ENCODE measurements around the gene STK24. TPM values are rescaled to one million over a fixed set of nuclear protein-coding genes. Genes with fewer than 3 reads are reported as not detected.

Gene STK24
- total and polyA plus RNA-seq, 2 of the 8 experiments (the other 6 are each of a cell fraction or from before 2014, with no cell fraction given), result 62.8 to 143 TPM

DNA sequence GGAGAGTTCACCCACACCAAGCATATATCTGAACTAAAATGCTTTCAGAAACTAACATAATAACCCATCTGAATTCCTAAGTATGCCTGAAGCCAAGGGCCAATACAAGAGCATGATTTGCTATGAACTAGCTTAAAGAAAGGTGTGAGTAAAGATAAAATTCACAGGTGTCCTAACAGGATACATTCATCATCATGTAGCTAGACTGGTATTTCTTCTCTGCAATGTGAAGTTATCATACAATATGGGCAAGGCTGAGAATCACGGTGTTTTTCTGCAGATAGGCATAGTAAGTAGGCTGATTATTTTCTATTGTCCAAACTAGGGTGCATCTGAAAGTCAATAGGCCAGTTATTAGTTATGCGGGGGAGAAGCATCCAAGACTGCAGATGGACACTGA is 63.1 kb downstream of the STK24 start:
- H4K91ac ChIP-seq (replicated peaks; ENCODE audit: insufficient read length, low read length), result no peak overlapping the region
- CTCF ChIA-PET (ENCODE audit: partially characterized antibody), result interaction anchor here (1.5 kb wide), 1 partner anchor 47 kb away, joined by 4 read pairs; no protein-coding TSS in a partner anchor
- peaks cover 7% of the 10 kb centered on the region; the same call in 1 of the 2 replicates for H3K79me1 ChIP-seq (ENCODE audit: low read depth, low read length)
- TF ChIP-seq BRCA1 (IDR thresholded peaks at IDR 0.05; ENCODE audit: low read depth, low read length) (no peak), YY1 (IDR thresholded peaks at IDR 0.05; ENCODE audit: low read depth, low read length) (no peak), KDM1A (IDR thresholded peaks at IDR 0.05; ENCODE audit: borderline replicate concordance, low read length) (no peak), NANOG (IDR thresholded peaks at IDR 0.05; ENCODE audit: insufficient read depth, low read depth, low read length, poor library complexity, severe bottlenecking) (no peak), CBX8 (IDR thresholded peaks at IDR 0.05; ENCODE audit: borderline replicate concordance, low read depth, low read length) (no peak), EP300 (IDR thresholded peaks at IDR 0.05; ENCODE audit: borderline replicate concordance in 1 of 2, low read depth in 2 of 2, low read length in 2 of 2) (no peak), CREB1 (IDR thresholded peaks at IDR 0.05) (no peak), MAFK (IDR thresholded peaks at IDR 0.05; ENCODE audit: low read depth, low read length) (no peak), EGR1 (IDR thresholded peaks at IDR 0.05; ENCODE audit: borderline replicate concordance, low read depth, low read length) (no peak), SIRT6 (IDR thresholded peaks at IDR 0.05; ENCODE audit: low read length) (no peak), POLR2A (IDR thresholded peaks at IDR 0.05; ENCODE audit: control extremely low read depth in 1 of 2, low read depth in 2 of 2, low read length in 2 of 2) (no peak), GTF2F1 (IDR thresholded peaks at IDR 0.05; ENCODE audit: borderline replicate concordance, low read depth, low read length) (no peak), E2F6 (IDR thresholded peaks at IDR 0.05) (no peak), JUN (IDR thresholded peaks at IDR 0.05; ENCODE audit: low read depth, low read length) (no peak)

More for the DNA sequence above, 63.1 kb downstream of the STK24 start:
- peaks cover 3 to 11% of the 10 kb centered on the region in 2 experiments for H4K20me1 ChIP-seq (replicated peaks in 1 of 2; ENCODE audit: control insufficient read depth in 1 of 2, insufficient read depth in 2 of 2, low read length in 2 of 2)
- H3K4me1 ChIP-seq (replicated peaks in 1 of 4; ENCODE audit: control insufficient read depth in 3 of 4, insufficient read depth in 4 of 4, low read length in 3 of 4), result peaks cover 0 to 3% (median 1%) of the 10 kb centered on the region in 4 experiments; a peak in 1 of 7 replicates
- no peak overlapping the region for H3K27ac ChIP-seq (ENCODE audit: low read depth, low read length)
- no peak overlapping the region for H3K56ac ChIP-seq (replicated peaks; ENCODE audit: insufficient read length, low read depth, low read length)
- no peaks in the 10 kb centered on the region for H3K27me3 ChIP-seq (replicated peaks in 1 of 4; ENCODE audit: control insufficient read depth in 3 of 4, extremely low read depth in 1 of 4, insufficient read depth in 3 of 4, low read length in 3 of 4)
- H3K18ac ChIP-seq (ENCODE audit: extremely low read depth, low read length), result no peak overlapping the region
- no peak overlapping the region for H4K8ac ChIP-seq (ENCODE audit: extremely low read depth, insufficient read depth, low read length)
- H2BK120ac ChIP-seq (replicated peaks; ENCODE audit: low read depth, low read length), result no peak overlapping the region
- no peak overlapping the region for H3K4ac ChIP-seq (replicated peaks; ENCODE audit: insufficient read length, low read depth, low read length)
- no peak overlapping the region for H2AFZ ChIP-seq (ENCODE audit: low read length)
- no peak overlapping the region for H2BK12ac ChIP-seq (ENCODE audit: low read depth, low read length)
- 86% methylated on average over 2 of the region's 2 CpGs; no CpG with 5 or more reads in 1 of the 2 experiments for WGBS, 2 experiments (ENCODE audit: extremely low coverage in 1 of 2, insufficient coverage in 1 of 2, insufficient read length in 1 of 2, insufficient replicate concordance in 2 of 2, low coverage in 1 of 2, low lambda C conversion rate in 2 of 2, missing lambda C conversion rate in 1 of 2)
- H3K4me3 ChIP-seq (ENCODE audit: extremely low read depth in 1 of 4, insufficient read depth in 2 of 4, low read depth in 3 of 4, low read length in 4 of 4), result no peak overlapping the region
- no peak overlapping the region for H3K23ac ChIP-seq (ENCODE audit: insufficient read length)
- no peaks in the 10 kb centered on the region for H3K23me2 ChIP-seq (ENCODE audit: low read depth, low read length)
- H3K4me2 ChIP-seq (ENCODE audit: insufficient read depth in 1 of 2, low read depth in 2 of 2, low read length in 2 of 2), result no peak overlapping the region
- POLR2A ChIA-PET (ENCODE audit: partially characterized antibody), result no interaction called here
- no peak overlapping the region for H2BK5ac ChIP-seq (ENCODE audit: low read depth, low read length)
- H2BK20ac ChIP-seq (ENCODE audit: low read length), result no peak overlapping the region
- DNase-seq (ENCODE audit: low read depth in 1 of 2, low spot score in 2 of 2) (no peak), FAIRE-seq (no peak)
- no peak overlapping the region for H4K5ac ChIP-seq (ENCODE audit: insufficient read length, low read depth, low read length)
- H2BK15ac ChIP-seq (ENCODE audit: low read length), result no peak overlapping the region
- no peak overlapping the region for H3K9ac ChIP-seq (replicated peaks in 1 of 4; ENCODE audit: extremely low read depth in 1 of 4, low read depth in 3 of 4, low read length in 3 of 4)
- H3K79me2 ChIP-seq (ENCODE audit: control insufficient read depth in 1 of 2, insufficient read depth in 2 of 2, low read length in 2 of 2), result peaks cover 5 to 81% of the 10 kb centered on the region in 2 experiments; a peak in 3 of 4 replicates
- no peak overlapping the region for H3K14ac ChIP-seq (ENCODE audit: insufficient read length)
- H2AK5ac ChIP-seq (ENCODE audit: low read depth, low read length), result no peak overlapping the region
- H3K9me3 ChIP-seq (ENCODE audit: insufficient read depth in 2 of 2, low read depth in 1 of 2, low read length in 1 of 2), result no peaks in the 10 kb centered on the region
- peaks cover 0 to 8% (median 0%) of the 10 kb centered on the region in 4 experiments; a peak in 1 of 8 replicates for H3K36me3 ChIP-seq (ENCODE audit: control insufficient read depth in 2 of 4, insufficient read depth in 4 of 4, low read length in 3 of 4)
